ENCODE measurements around the gene ZNF622.
"Not testable (repeated sequence)": the region's sequence is repeated elsewhere in the genome, so short reads cannot be mapped to it uniquely, and the experiment has no call there.

The ZNF622 gene

GRCh38 chr5:16450163-16450562 lies 15.4 kb downstream of the ZNF622 start:
- no peaks in the 10 kb centered on the region for H3K27me3 ChIP-seq (ENCODE audit: insufficient read depth, low read length)
- H3K36me3 ChIP-seq (ENCODE audit: insufficient read depth, low read length) = peaks cover 79% of the 10 kb centered on the region
- H3K4me1 ChIP-seq (ENCODE audit: insufficient read depth, low read length, severe bottlenecking) = no peaks in the 10 kb centered on the region
- H3K4me3 ChIP-seq (ENCODE audit: low read depth, low read length, poor library complexity, severe bottlenecking) = no peak overlapping the region
- H3F3A ChIP-seq (ENCODE audit: insufficient read depth, low read length) = no peaks in the 10 kb centered on the region
- H3K4me2 ChIP-seq (ENCODE audit: low read length) = no peak overlapping the region
- no peaks in the 10 kb centered on the region for H3K9me2 ChIP-seq (ENCODE audit: low read depth, low read length)
- H3K27ac ChIP-seq (ENCODE audit: low read depth, low read length, poor library complexity, severe bottlenecking) = no peak overlapping the region
- TF ChIP-seq CTCF (IDR thresholded peaks at IDR 0.05; ENCODE audit: low read length) = no peak
- no peak for TF ChIP-seq EZH2 (IDR thresholded peaks at IDR 0.05; ENCODE audit: borderline replicate concordance, low read length)
- H3K9ac ChIP-seq (ENCODE audit: low read length) = no peak overlapping the region
- H2AFZ ChIP-seq (ENCODE audit: low read length) = no peak overlapping the region
- peaks cover 6% of the 10 kb centered on the region; the same call in 1 of the 2 replicates for H3K79me2 ChIP-seq (ENCODE audit: insufficient read depth, low read length)
- no peaks in the 10 kb centered on the region for H4K20me1 ChIP-seq (ENCODE audit: insufficient read depth, low read length)
- no peaks in the 10 kb centered on the region for H3K9me3 ChIP-seq (ENCODE audit: low read length)

- H3K9me3 ChIP-seq (ENCODE audit: low read length) = no peaks in the 10 kb centered on the region
- peaks cover 54% of the 10 kb centered on the region for H3K36me3 ChIP-seq (ENCODE audit: insufficient read depth, low read length)
These were observed 18.6 kb downstream of the ZNF622 start for GRCh38 chr5:16446993-16447392.

GRCh38 chr5:16437977-16438376 lies 27.6 kb downstream of the ZNF622 start:
- H3K27ac ChIP-seq (ENCODE audit: low read depth, low read length, poor library complexity, severe bottlenecking) = no peak overlapping the region
- H3K36me3 ChIP-seq (ENCODE audit: insufficient read depth, low read length) = no peaks in the 10 kb centered on the region
- no peaks in the 10 kb centered on the region for H3K4me1 ChIP-seq (ENCODE audit: insufficient read depth, low read length, severe bottlenecking)
- H3K4me3 ChIP-seq (ENCODE audit: low read depth, low read length, poor library complexity, severe bottlenecking) = no peak overlapping the region
- no peak overlapping the region for H3K9ac ChIP-seq (ENCODE audit: low read length)
- no peak overlapping the region for H2AFZ ChIP-seq (ENCODE audit: low read length)
- H3F3A ChIP-seq (ENCODE audit: insufficient read depth, low read length) = no peaks in the 10 kb centered on the region
- TF ChIP-seq CTCF (IDR thresholded peaks at IDR 0.05; ENCODE audit: low read length) (no peak), EZH2 (IDR thresholded peaks at IDR 0.05; ENCODE audit: borderline replicate concordance, low read length) (no peak)
- no peaks in the 10 kb centered on the region for H3K27me3 ChIP-seq (ENCODE audit: insufficient read depth, low read length)
- H3K9me2 ChIP-seq (ENCODE audit: low read depth, low read length) = no peaks in the 10 kb centered on the region
- H3K4me2 ChIP-seq (ENCODE audit: low read length) = no peak overlapping the region
- H3K9me3 ChIP-seq (ENCODE audit: low read length) = no peaks in the 10 kb centered on the region
- no peaks in the 10 kb centered on the region for H3K79me2 ChIP-seq (ENCODE audit: insufficient read depth, low read length)
- no peaks in the 10 kb centered on the region for H4K20me1 ChIP-seq (ENCODE audit: insufficient read depth, low read length)

More at GRCh38 chr5:16446993-16447392, 18.6 kb downstream of the ZNF622 start:
- no peaks in the 10 kb centered on the region for H3F3A ChIP-seq (ENCODE audit: insufficient read depth, low read length)
- H2AFZ ChIP-seq (ENCODE audit: low read length) = no peak overlapping the region
- no peaks in the 10 kb centered on the region for H4K20me1 ChIP-seq (ENCODE audit: insufficient read depth, low read length)
- H3K27me3 ChIP-seq (ENCODE audit: insufficient read depth, low read length) = no peaks in the 10 kb centered on the region
- no peak overlapping the region for H3K27ac ChIP-seq (ENCODE audit: low read depth, low read length, poor library complexity, severe bottlenecking)
- H3K79me2 ChIP-seq (ENCODE audit: insufficient read depth, low read length) = no peaks in the 10 kb centered on the region
- no peak overlapping the region for H3K9ac ChIP-seq (ENCODE audit: low read length)
- no peaks in the 10 kb centered on the region for H3K4me1 ChIP-seq (ENCODE audit: insufficient read depth, low read length, severe bottlenecking)
- no peak overlapping the region for H3K4me3 ChIP-seq (ENCODE audit: low read depth, low read length, poor library complexity, severe bottlenecking)
- no peaks in the 10 kb centered on the region for H3K9me2 ChIP-seq (ENCODE audit: low read depth, low read length)
- no peak for TF ChIP-seq CTCF (IDR thresholded peaks at IDR 0.05; ENCODE audit: low read length)
- no peak for TF ChIP-seq EZH2 (IDR thresholded peaks at IDR 0.05; ENCODE audit: borderline replicate concordance, low read length)
- no peak overlapping the region for H3K4me2 ChIP-seq (ENCODE audit: low read length)

- not testable (repeated sequence) for H3F3A ChIP-seq (ENCODE audit: insufficient read depth, low read length); H3K4me2 ChIP-seq (ENCODE audit: low read length); H2AFZ ChIP-seq (ENCODE audit: low read length); H4K20me1 ChIP-seq (ENCODE audit: insufficient read depth, low read length); H3K27ac ChIP-seq (ENCODE audit: low read depth, low read length, poor library complexity, severe bottlenecking); H3K4me1 ChIP-seq (ENCODE audit: insufficient read depth, low read length, severe bottlenecking); H3K9ac ChIP-seq (ENCODE audit: low read length); H3K4me3 ChIP-seq (ENCODE audit: low read depth, low read length, poor library complexity, severe bottlenecking); H3K36me3 ChIP-seq (ENCODE audit: insufficient read depth, low read length); H3K9me3 ChIP-seq (ENCODE audit: low read length); H3K27me3 ChIP-seq (ENCODE audit: insufficient read depth, low read length); H3K79me2 ChIP-seq (ENCODE audit: insufficient read depth, low read length); H3K9me2 ChIP-seq (ENCODE audit: low read depth, low read length)
These were observed 29.4 kb downstream of the ZNF622 start for GRCh38 chr5:16436065-16436682.
